Nephron (organoid): ENCODE data around the gene GPR142.
A peak's percentile ranks its signal among the peaks of the same experiment; 100 is the strongest.

Experiments
- H3K27ac Mint-ChIP-seq, 3 experiments: 2 replicates each; pipeline ENCODE4 v1.8.0; 2020; ENCODE audit warnings: mixed read lengths in 3 of 3, mild to moderate bottlenecking in 2 of 3, moderate library complexity in 1 of 3
- H3K27me3 Mint-ChIP-seq: 2 replicates; pipeline ENCODE4 v1.8.0; 2021; ENCODE audit warnings: low read depth, mild to moderate bottlenecking, moderate library complexity, mixed read lengths
- H3K36me3 Mint-ChIP-seq: 2 replicates; pipeline ENCODE4 v1.8.0; 2020; ENCODE audit warnings: low read depth, mixed read lengths
- H3K4me1 Mint-ChIP-seq: 2 replicates; pipeline ENCODE4 v1.8.0; 2020; ENCODE audit warnings: mixed read lengths
- H3K4me3 Mint-ChIP-seq, 3 experiments: 2 replicates each; pipeline ENCODE4 v1.8.0; 2020; ENCODE audit warnings: mild to moderate bottlenecking in 3 of 3, mixed read lengths in 3 of 3, moderate library complexity in 2 of 3
- H3K9me3 Mint-ChIP-seq: 2 replicates; pipeline ENCODE4 v1.8.0; 2020; ENCODE audit warnings: mixed read lengths
- CTCF ChIP-seq, 3 experiments: fragments of 200-600 bp; sonication (generic); IDR thresholded peaks; one replicate each; pipeline ENCODE4 v1.5.0; 2021; ENCODE audit warnings: antibody characterized with exemption in 3 of 3; ENCODE audit not compliant: unreplicated experiment in 3 of 3

The GPR142 gene

GRCh38 chr17:74372426-74372825, 5.1 kb downstream of the GPR142 start:
- no peak for TF ChIP-seq CTCF (IDR thresholded peaks at IDR 0.05; ENCODE audit: unreplicated experiment in 3 of 3)
- no peak overlapping the region for H3K4me3 Mint-ChIP-seq
- H3K4me1 Mint-ChIP-seq: peaks cover 5% of the 10 kb centered on the region

GRCh38 chr17:74373838-74374606, 6.7 kb downstream of the GPR142 start:
- no peaks in the 10 kb centered on the region for H3K36me3 Mint-ChIP-seq
- H3K27ac Mint-ChIP-seq: peak overlapping the region in 2 of 3 experiments; percentile 23 to 24
- TF ChIP-seq CTCF (IDR thresholded peaks at IDR 0.05; ENCODE audit: unreplicated experiment in 3 of 3): no peak
- no peak overlapping the region for H3K4me3 Mint-ChIP-seq
- no peaks in the 10 kb centered on the region for H3K9me3 Mint-ChIP-seq
- H3K4me1 Mint-ChIP-seq: peaks cover 5% of the 10 kb centered on the region
- peaks cover 28% of the 10 kb centered on the region for H3K27me3 Mint-ChIP-seq

More at GRCh38 chr17:74372426-74372825, 5.1 kb downstream of the GPR142 start:
- no peaks in the 10 kb centered on the region for H3K36me3 Mint-ChIP-seq
- H3K27me3 Mint-ChIP-seq: peaks cover 18% of the 10 kb centered on the region
- H3K9me3 Mint-ChIP-seq: no peaks in the 10 kb centered on the region
- no peak overlapping the region for H3K27ac Mint-ChIP-seq

GRCh38 chr17:74374858-74375257, 7.6 kb downstream of the GPR142 start:
- H3K27me3 Mint-ChIP-seq: peaks cover 21% of the 10 kb centered on the region
- H3K9me3 Mint-ChIP-seq: no peaks in the 10 kb centered on the region
- no peak overlapping the region for H3K4me3 Mint-ChIP-seq
- no peaks in the 10 kb centered on the region for H3K36me3 Mint-ChIP-seq
- TF ChIP-seq CTCF (IDR thresholded peaks at IDR 0.05; ENCODE audit: unreplicated experiment in 3 of 3): no peak
- H3K27ac Mint-ChIP-seq: no peak overlapping the region
- H3K4me1 Mint-ChIP-seq: peaks cover 5% of the 10 kb centered on the region

- Mint-ChIP-seq H3K27me3 (peaks cover 19% of the 10 kb centered on the region), H3K36me3 (no peaks in the 10 kb centered on the region), H3K4me1 (peaks cover 12% of the 10 kb centered on the region), H3K9me3 (no peaks in the 10 kb centered on the region), H3K4me3 (no peak overlapping the region), H3K27ac (no peak overlapping the region)
- TF ChIP-seq CTCF (IDR thresholded peaks at IDR 0.05; ENCODE audit: unreplicated experiment in 3 of 3): peak; percentile 85 to 98 (median 95)
Measured at GRCh38 chr17:74379495-74380085, 12.3 kb downstream of the GPR142 start.

- no peak for TF ChIP-seq CTCF (IDR thresholded peaks at IDR 0.05; ENCODE audit: unreplicated experiment in 3 of 3)
- Mint-ChIP-seq H3K27me3 (peaks cover 18% of the 10 kb centered on the region), H3K36me3 (no peaks in the 10 kb centered on the region), H3K4me1 (peaks cover 12% of the 10 kb centered on the region), H3K9me3 (no peaks in the 10 kb centered on the region), H3K4me3 (no peak overlapping the region), H3K27ac (peak overlapping the region; percentile 37 to 56 (median 44))
Measured at GRCh38 chr17:74380086-74380958, 13.0 kb downstream of the GPR142 start.
